ENCODE results near the gene LARP6.

GRCh38 chr15:70817266-70817665, 36.7 kb downstream of the LARP6 start:
- TF ChIP-seq CTCF (conservative IDR thresholded peaks at IDR 0.05; ENCODE audit: low read depth in 2 of 2), result no peak
- no peak for TF ChIP-seq POLR2AphosphoS5 (IDR thresholded peaks at IDR 0.05; ENCODE audit: low read depth)
- TF ChIP-seq EZH2 (IDR thresholded peaks at IDR 0.05; ENCODE audit: low read depth, unreplicated experiment), result no peak
- no peak for TF ChIP-seq ZNF331 (CRISPR knock-in tag; IDR thresholded peaks at IDR 0.05; ENCODE audit: low read depth)
- no peak for TF ChIP-seq CREB1 (CRISPR knock-in tag; IDR thresholded peaks at IDR 0.05; ENCODE audit: low read depth)

Measured in GM23338 (cell line).